Upper lobe of right lung (tissue), 1 donor: ENCODE measurements around the gene SNRPD1. TPM values are rescaled to one million over a fixed set of nuclear protein-coding genes. Genes with fewer than 3 reads are reported as not detected.
"Not testable (repeated sequence)": the region's sequence is repeated elsewhere in the genome, so short reads cannot be mapped to it uniquely, and the experiment has no call there.

Experiments
- ATAC-seq: fragments of 200-7000 bp; cut with Tn5 transposase; one replicate; pipeline ENCODE4 v1.9.1; 2020; ENCODE audit warnings: mild to moderate bottlenecking, moderate library complexity
- DNase-seq: peaks from one replicate; pipeline ENCODE4 v3.0.0-alpha.2; 2020
- H3K27ac ChIP-seq: fragments of 200-600 bp; one replicate; pipeline ENCODE4 v1.8.0; 2022
- H3K27me3 ChIP-seq: fragments of 200-600 bp; one replicate; pipeline ENCODE4 v1.8.0; 2022; ENCODE audit warnings: mild to moderate bottlenecking
- H3K36me3 ChIP-seq: fragments of 200-600 bp; one replicate; pipeline ENCODE4 v1.8.0; 2022
- H3K4me1 ChIP-seq: fragments of 200-600 bp; one replicate; pipeline ENCODE4 v1.8.0; 2022
- H3K4me3 ChIP-seq: fragments of 200-600 bp; one replicate; pipeline ENCODE4 v1.8.0; 2022; ENCODE audit warnings: mild to moderate bottlenecking
- H3K9me3 ChIP-seq: fragments of 200-600 bp; one replicate; pipeline ENCODE4 v1.8.0; 2022
- intact Hi-C: fragments of 100-400 bp; cut with DNase I; formaldehyde crosslinking; loops from one replicate; pipeline ENCODE4 v1.11.0; 2022
- total RNA-seq: library from RNA; stranded (reverse); fragmentation: NEBNext Ultra II Directional; extraction: Animal tissue kit (Norgen Biotek cat#: 25700); gene quantifications from one replicate; pipeline ENCODE4 v1.2.1, GENCODE V29; 2021
- TF ChIP-seq, protein P1 (sequence below): fragments of 200-600 bp; IDR thresholded peaks from one replicate; pipeline ENCODE4 v1.8.0; 2022; ENCODE audit warnings: antibody characterized with exemption
- donor health status: DM: no; HTN: yes; CAD: no; lungs with severe emphysema.

Gene SNRPD1
- total RNA-seq, 1 donor from 2014 or later: 25.8 TPM

- Histone ChIP-seq H3K4me3 (no peak overlapping the region), H3K27me3 (no peaks in the 10 kb centered on the region), H3K4me1 (peaks cover 3% of the 10 kb centered on the region), H3K9me3 (no peaks in the 10 kb centered on the region), H3K27ac (peak overlapping the region; percentile 36), H3K36me3 (no peaks in the 10 kb centered on the region)
- no peak for ATAC-seq
- no peak for DNase-seq
- TF ChIP-seq, protein P1, sequence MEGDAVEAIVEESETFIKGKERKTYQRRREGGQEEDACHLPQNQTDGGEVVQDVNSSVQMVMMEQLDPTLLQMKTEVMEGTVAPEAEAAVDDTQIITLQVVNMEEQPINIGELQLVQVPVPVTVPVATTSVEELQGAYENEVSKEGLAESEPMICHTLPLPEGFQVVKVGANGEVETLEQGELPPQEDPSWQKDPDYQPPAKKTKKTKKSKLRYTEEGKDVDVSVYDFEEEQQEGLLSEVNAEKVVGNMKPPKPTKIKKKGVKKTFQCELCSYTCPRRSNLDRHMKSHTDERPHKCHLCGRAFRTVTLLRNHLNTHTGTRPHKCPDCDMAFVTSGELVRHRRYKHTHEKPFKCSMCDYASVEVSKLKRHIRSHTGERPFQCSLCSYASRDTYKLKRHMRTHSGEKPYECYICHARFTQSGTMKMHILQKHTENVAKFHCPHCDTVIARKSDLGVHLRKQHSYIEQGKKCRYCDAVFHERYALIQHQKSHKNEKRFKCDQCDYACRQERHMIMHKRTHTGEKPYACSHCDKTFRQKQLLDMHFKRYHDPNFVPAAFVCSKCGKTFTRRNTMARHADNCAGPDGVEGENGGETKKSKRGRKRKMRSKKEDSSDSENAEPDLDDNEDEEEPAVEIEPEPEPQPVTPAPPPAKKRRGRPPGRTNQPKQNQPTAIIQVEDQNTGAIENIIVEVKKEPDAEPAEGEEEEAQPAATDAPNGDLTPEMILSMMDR: no peak
- intact Hi-C loops: no loop called here
Measured at GRCh38 chr18:21604671-21605070, 7.4 kb upstream of the SNRPD1 start.

- H3K27ac ChIP-seq: peak overlapping the region; percentile 36
- H3K4me3 ChIP-seq: no peak overlapping the region
- TF ChIP-seq, protein P1: no peak
- ATAC-seq (no peak), DNase-seq (no peak)
- H3K27me3 ChIP-seq: no peaks in the 10 kb centered on the region
- intact Hi-C loops: no loop called here
- H3K36me3 ChIP-seq: no peaks in the 10 kb centered on the region
- H3K9me3 ChIP-seq: no peaks in the 10 kb centered on the region
- H3K4me1 ChIP-seq: peaks cover 3% of the 10 kb centered on the region
Measured at GRCh38 chr18:21605213-21605612, 6.9 kb upstream of the SNRPD1 start.

DNA sequence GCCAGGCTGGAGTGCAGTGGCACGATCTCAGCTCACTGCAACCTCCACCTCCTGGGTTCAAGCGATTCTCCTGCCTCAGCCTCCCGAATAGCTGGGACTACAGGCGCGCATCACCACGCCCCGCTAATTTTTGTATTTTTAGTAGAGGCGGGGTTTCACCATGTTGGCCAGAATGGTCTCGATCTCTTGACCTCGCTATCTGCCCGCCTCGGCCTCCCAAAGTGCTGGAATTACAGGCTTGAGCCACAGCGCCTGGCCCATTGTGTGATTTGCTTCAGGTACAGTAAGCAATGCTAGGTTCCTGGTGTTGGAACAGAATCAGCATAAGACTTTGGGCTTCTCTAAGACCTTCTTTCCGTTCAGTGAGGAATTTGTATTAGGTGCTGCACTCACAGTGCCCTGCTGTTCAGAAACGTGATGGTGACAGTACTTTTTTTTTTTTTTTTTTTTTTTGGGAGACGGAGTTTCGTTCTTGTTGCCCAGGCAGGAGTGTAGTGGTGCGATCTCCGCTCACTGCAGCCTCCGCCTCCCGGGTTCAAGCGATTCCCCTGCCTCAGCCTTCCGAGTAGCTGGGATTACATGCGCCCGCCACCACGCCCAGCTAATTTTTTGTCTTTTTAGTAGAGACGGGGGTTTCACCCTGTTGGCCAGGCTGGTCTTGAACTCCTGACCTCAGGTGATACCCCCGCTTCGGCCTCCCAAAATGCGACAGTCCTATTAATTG lies 551 bp upstream of the SNRPD1 start:
- ATAC-seq, intact Hi-C loops: not testable (repeated sequence)
- H3K4me3 ChIP-seq: peak overlapping the region; percentile 83

DNA sequence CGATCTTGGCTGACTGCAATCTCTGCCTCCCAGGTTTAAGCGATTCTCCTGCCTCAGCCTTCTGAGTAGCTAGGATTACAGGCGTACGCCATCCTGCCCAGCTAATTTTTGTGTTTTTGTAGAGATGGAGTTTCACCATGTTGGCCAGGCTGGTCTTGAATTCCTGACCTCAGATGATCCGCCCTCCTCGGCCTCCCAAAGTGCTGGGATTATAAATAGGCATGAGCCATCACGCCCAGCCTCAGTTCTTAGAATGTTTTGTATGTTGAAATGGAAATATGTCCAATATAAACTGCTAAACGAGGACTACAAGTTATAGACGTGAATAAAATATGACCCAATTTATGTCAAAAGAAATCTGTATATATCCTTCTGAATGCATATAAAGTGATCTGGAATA lies 9.5 kb downstream of the SNRPD1 start:
- ATAC-seq, H3K27ac ChIP-seq, H3K27me3 ChIP-seq, H3K4me1 ChIP-seq, H3K9me3 ChIP-seq, intact Hi-C loops, H3K4me3 ChIP-seq, DNase-seq: not testable (repeated sequence)
- peaks cover 59% of the 10 kb centered on the region for H3K36me3 ChIP-seq

More for the DNA sequence above, 551 bp upstream of the SNRPD1 start:
- H3K27me3 ChIP-seq, H3K9me3 ChIP-seq, DNase-seq, H3K36me3 ChIP-seq: not testable (repeated sequence)
- H3K4me1 ChIP-seq: peaks cover 13% of the 10 kb centered on the region
- peak overlapping the region; percentile 88 for H3K27ac ChIP-seq

GRCh38 chr18:21629089-21629832 lies 17.1 kb downstream of the SNRPD1 start:
- no peak for DNase-seq
- H3K9me3 ChIP-seq: no peaks in the 10 kb centered on the region

DNA sequence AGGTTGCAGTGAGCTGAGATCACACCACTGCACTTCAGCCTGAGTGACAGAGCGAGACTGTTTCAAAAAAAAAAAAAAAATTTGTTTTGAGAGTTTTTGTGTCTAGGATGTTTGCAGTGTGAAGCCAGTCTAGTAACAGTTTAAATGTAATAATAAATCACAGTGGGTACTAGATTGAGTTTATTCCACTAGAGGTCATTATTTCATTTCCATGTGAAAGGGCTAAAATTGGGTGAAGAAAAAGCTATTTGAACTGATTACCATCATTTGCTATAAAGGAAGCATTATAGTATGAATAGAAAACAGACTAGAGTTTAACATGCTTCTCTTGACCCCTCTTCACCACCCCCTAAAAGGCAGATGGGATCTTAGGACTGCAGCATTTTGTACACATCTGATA lies 20.3 kb downstream of the SNRPD1 start:
- intact Hi-C loops: no loop called here
- no peak overlapping the region for H3K4me3 ChIP-seq
- peaks cover 45% of the 10 kb centered on the region for H3K36me3 ChIP-seq
- DNase-seq (no peak), ATAC-seq (no peak)
- H3K4me1 ChIP-seq: no peaks in the 10 kb centered on the region
- no peaks in the 10 kb centered on the region for H3K27me3 ChIP-seq
- H3K27ac ChIP-seq: no peak overlapping the region
- no peaks in the 10 kb centered on the region for H3K9me3 ChIP-seq
- TF ChIP-seq, protein P1: no peak

More at GRCh38 chr18:21629089-21629832, 17.1 kb downstream of the SNRPD1 start:
- H3K27ac ChIP-seq: no peak overlapping the region
- ATAC-seq: no peak
- H3K27me3 ChIP-seq: no peaks in the 10 kb centered on the region
- TF ChIP-seq, protein P1: no peak
- no peaks in the 10 kb centered on the region for H3K4me1 ChIP-seq
- H3K4me3 ChIP-seq: no peak overlapping the region
- intact Hi-C loops: no loop called here
- peaks cover 74% of the 10 kb centered on the region for H3K36me3 ChIP-seq
